K562 (cell line): ENCODE results near the gene NR2F1. TPM values are rescaled to one million over a fixed set of nuclear protein-coding genes. Genes with fewer than 3 reads are reported as not detected.

Experiments
- ATAC-seq: fragments of 200-7000 bp; cut with Tn5 transposase; 3 replicates; pipeline ENCODE4 v1.9.1; 2020; ENCODE audit warnings: moderate library complexity
- BruUV-seq: library from RNA; stranded (reverse); fragments of 400-500 nt; replicated peaks from 2 replicates; lab custom pipeline; 2021; lab: Mats Ljungman, UMichigan
- CTCF ChIA-PET: fragments of 300-600 bp; formaldehyde crosslinking; extraction: SDS; loops from one replicate; lab custom pipeline; 2021; ENCODE audit warnings: low intra/inter-chr PET ratio; lab: Yijun Ruan, JAX
- POLR2A ChIA-PET: fragments of 300-600, 350-650 bp; sonication (Branson Sonifier 250); formaldehyde crosslinking; extraction: SDS; loops from one replicate; lab custom pipeline; 2021; ENCODE audit warnings: antibody characterized with exemption, inconsistent platforms; lab: Yijun Ruan, JAX
- DNase-seq, 4 experiments: peaks; one replicate each; pipeline versions ENCODE4 v3.0.0 to v3.0.0-alpha.2; 2011 to 2018; ENCODE audit warnings: low spot score in 3 of 4, mixed read lengths in 3 of 4; ENCODE audit errors: extremely low read depth in 1 of 4
- FAIRE-seq: peaks from 2 replicates; lab custom pipeline; 2011; peaks lifted over from hg19 to GRCh38; lab: Jason Lieb, UNC
- H2AFZ ChIP-seq: 2 replicates; pipeline ENCODE4 v1.6.0; 2011; ENCODE audit warnings: low read depth, low read length, control low read depth, inconsistent platforms
- H3K27ac ChIP-seq: fragments of 200-600 bp; 3 replicates; pipeline ENCODE4 v1.8.0; 2011; ENCODE audit warnings: low read depth, mild to moderate bottlenecking, control low read depth, inconsistent platforms, low read length, moderate library complexity, mixed read lengths; ENCODE audit errors: extremely low read depth
- H3K27me3 ChIP-seq, 2 experiments: fragments of 300-600 bp in 1 of 2; 2 replicates in 1 of 2; 3 replicates in 1 of 2; pipeline versions ENCODE4 v1.6.0 to v1.8.0; 2011; ENCODE audit warnings: inconsistent platforms in 2 of 2, low read length in 2 of 2, mild to moderate bottlenecking in 1 of 2, mixed read lengths in 1 of 2, moderate library complexity in 1 of 2; ENCODE audit not compliant: control insufficient read depth in 2 of 2, insufficient read depth in 2 of 2
- H3K36me3 ChIP-seq: fragments of 300-600 bp; 3 replicates; pipeline ENCODE4 v1.8.0; 2011; ENCODE audit warnings: mild to moderate bottlenecking, low read length, inconsistent platforms; ENCODE audit not compliant: control insufficient read depth, insufficient read depth
- H3K4me1 ChIP-seq, 2 experiments: fragments of 200-600 bp in 1 of 2; replicated peaks in 1 of 2; 2 replicates in 1 of 2; 3 replicates in 1 of 2; pipeline versions ENCODE4 v1.5.1 to v1.8.0; 2011; ENCODE audit warnings: inconsistent platforms in 2 of 2, low read length in 2 of 2, mild to moderate bottlenecking in 1 of 2, mixed read lengths in 1 of 2, moderate library complexity in 1 of 2; ENCODE audit not compliant: control insufficient read depth in 2 of 2, insufficient read depth in 2 of 2
- H3K4me2 ChIP-seq: 2 replicates; pipeline ENCODE4 v1.6.1; 2011; ENCODE audit warnings: low read length, control low read depth, inconsistent platforms, mixed read lengths; ENCODE audit not compliant: insufficient read depth
- H3K4me3 ChIP-seq: fragments of 200-600 bp; sonication (generic), shearing (Covaris generic); 2 replicates; pipeline ENCODE4 v1.5.1; 2016; ENCODE audit warnings: control low read depth, inconsistent platforms
- H3K79me2 ChIP-seq: fragments of 200-600 bp; 3 replicates; pipeline ENCODE4 v1.8.0; 2011; ENCODE audit warnings: low read length, inconsistent platforms; ENCODE audit not compliant: control insufficient read depth, insufficient read depth
- H3K9ac ChIP-seq, 2 experiments: 2 replicates each; pipeline versions ENCODE4 v1.6.0 to v1.6.1; 2011; ENCODE audit warnings: low read depth in 2 of 2, low read length in 2 of 2, control low read depth in 1 of 2, inconsistent platforms in 1 of 2, mild to moderate bottlenecking in 1 of 2, mixed read lengths in 1 of 2; ENCODE audit not compliant: insufficient read depth in 1 of 2
- H3K9me1 ChIP-seq: one replicate; pipeline ENCODE4 v1.6.0; 2011; ENCODE audit warnings: inconsistent platforms, mild to moderate bottlenecking, low read length, moderate library complexity; ENCODE audit not compliant: control insufficient read depth, insufficient read depth
- H3K9me3 ChIP-seq: replicated peaks from 2 replicates; pipeline ENCODE4 v1.5.1; 2011; ENCODE audit warnings: low read depth, low read length, inconsistent platforms; ENCODE audit not compliant: control insufficient read depth, insufficient read depth
- H4K20me1 ChIP-seq: replicated peaks from 2 replicates; pipeline ENCODE4 v1.6.1; 2011; ENCODE audit warnings: low read length, inconsistent platforms, mixed read lengths; ENCODE audit not compliant: control insufficient read depth, insufficient read depth
- ELF2 ChIP-seq: fragments of 250-450 bp; sonication (Bioruptor Pico); IDR thresholded peaks from 2 replicates; pipeline ENCODE4 v1.5.0; 2021; ENCODE audit warnings: mild to moderate bottlenecking
- LCOR ChIP-seq: sonication (generic); formaldehyde crosslinking; IDR thresholded peaks from 2 replicates; pipeline ENCODE4 v1.8.0; 2022; ENCODE audit warnings: mild to moderate bottlenecking, missing genetic modification reagents
- NCOA1 ChIP-seq: fragments of 450-650 bp; IDR thresholded peaks from 2 replicates; pipeline ENCODE4 v1.6.1; 2016; ENCODE audit warnings: low read depth
- PHF21A ChIP-seq: fragments of 450-650 bp; IDR thresholded peaks from 2 replicates; pipeline ENCODE4 v1.6.1; 2017; ENCODE audit warnings: low read depth, borderline replicate concordance
- SRSF9 ChIP-seq: fragments of 200-400 bp; formaldehyde crosslinking; IDR thresholded peaks from 2 replicates; pipeline ENCODE4 v1.6.1; 2017; ENCODE audit warnings: low read depth, low read length, borderline replicate concordance
- WGBS: fragments of 100-300 bp; shearing (Covaris generic); methylation state at CpG from one replicate; pipeline ENCODE4 v1.1.6; 2016; ENCODE audit warnings: low coverage, mixed read lengths; ENCODE audit not compliant: insufficient coverage; ENCODE audit errors: missing lambda C conversion rate; 5-methylcytosine and 5-hydroxymethylcytosine counted together
- in situ Hi-C: fragments of 300-500 bp; cut with MboI; formaldehyde crosslinking; loops from 4 replicates; pipeline ENCODE4 v1.15.0; 2018; ENCODE audit warnings: inconsistent platforms, mixed read lengths
- intact Hi-C: fragments of 100-400 bp; cut with micrococcal nuclease; formaldehyde crosslinking; loops from 2 replicates; pipeline ENCODE4 v1.14.2; 2022
- polyA plus RNA-seq, 8 experiments: library from polyadenylated mRNA; depleted of rRNA in 4 of 8; stranded (reverse) in 5 of 8; unstranded in 3 of 8; fragments of >200 nt; fragmentation: Nextera tagmentation in 2 of 8; fragmentation: Illumina TruSeq in 1 of 8; extraction: Ambion mirVana in 2 of 8; extraction: Trizol in 1 of 8; gene quantifications; 2 replicates each; pipeline versions ENCODE4 v1.2.1 to v1.2.3, GENCODE V29; 2011 to 2014; ENCODE audit warnings: inconsistent platforms in 1 of 8, missing spikeins in 1 of 8
- total RNA-seq, 7 experiments: library from RNA; depleted of rRNA in 6 of 7; stranded (reverse); fragments of >200 nt in 6 of 7; fragmentation: Illumina TruSeq in 2 of 7; extraction: Trizol in 2 of 7; gene quantifications; 2 replicates each; pipeline versions ENCODE4 v1.2.1 to v1.2.3, GENCODE V29; 2011 to 2021; ENCODE audit warnings: low replicate concordance in 1 of 7
- TF ChIP-seq, protein P1 (sequence below): IDR thresholded peaks from 2 replicates; pipeline ENCODE4 v1.6.1; 2012; ENCODE audit warnings: low read depth, low read length, improper control_type of control experiment, borderline replicate concordance
- TF ChIP-seq, protein P2 (sequence below): sonication (generic); formaldehyde crosslinking; IDR thresholded peaks from 2 replicates; pipeline ENCODE4 v1.9.0; 2022; ENCODE audit warnings: mild to moderate bottlenecking, missing genetic modification reagents
- TF ChIP-seq, protein P3 (sequence below), 2 experiments: fragments of 450-650 bp in 1 of 2; sonication (generic) in 1 of 2; formaldehyde crosslinking in 1 of 2; IDR thresholded peaks in 1 of 2; conservative IDR thresholded peaks in 1 of 2; 2 replicates each; pipeline versions ENCODE4 v1.6.1 to v1.8.1; 2016 to 2023; ENCODE audit warnings: mild to moderate bottlenecking in 2 of 2, moderate library complexity in 2 of 2, inconsistent platforms in 1 of 2, missing genetic modification reagents in 1 of 2
- TF ChIP-seq, protein P4 (sequence below): sonication (generic); formaldehyde crosslinking; IDR thresholded peaks from 2 replicates; pipeline ENCODE4 v1.8.1; 2023; ENCODE audit warnings: mild to moderate bottlenecking, missing genetic modification reagents
- TF ChIP-seq, protein P5 (sequence below): fragments of 250-450 bp; sonication (Bioruptor Pico); IDR thresholded peaks from 2 replicates; pipeline ENCODE4 v1.5.0; 2021; ENCODE audit warnings: mild to moderate bottlenecking, borderline replicate concordance
- TF ChIP-seq, protein P6 (sequence below): fragments of 450-650 bp; IDR thresholded peaks from 2 replicates; pipeline ENCODE4 v1.6.1; 2016

Gene NR2F1
- total and polyA plus RNA-seq, 9 of the 15 experiments (the other 6 are each of a cell fraction or from before 2014, with no cell fraction given) = 0.18 TPM; not detected in 8

DNA sequence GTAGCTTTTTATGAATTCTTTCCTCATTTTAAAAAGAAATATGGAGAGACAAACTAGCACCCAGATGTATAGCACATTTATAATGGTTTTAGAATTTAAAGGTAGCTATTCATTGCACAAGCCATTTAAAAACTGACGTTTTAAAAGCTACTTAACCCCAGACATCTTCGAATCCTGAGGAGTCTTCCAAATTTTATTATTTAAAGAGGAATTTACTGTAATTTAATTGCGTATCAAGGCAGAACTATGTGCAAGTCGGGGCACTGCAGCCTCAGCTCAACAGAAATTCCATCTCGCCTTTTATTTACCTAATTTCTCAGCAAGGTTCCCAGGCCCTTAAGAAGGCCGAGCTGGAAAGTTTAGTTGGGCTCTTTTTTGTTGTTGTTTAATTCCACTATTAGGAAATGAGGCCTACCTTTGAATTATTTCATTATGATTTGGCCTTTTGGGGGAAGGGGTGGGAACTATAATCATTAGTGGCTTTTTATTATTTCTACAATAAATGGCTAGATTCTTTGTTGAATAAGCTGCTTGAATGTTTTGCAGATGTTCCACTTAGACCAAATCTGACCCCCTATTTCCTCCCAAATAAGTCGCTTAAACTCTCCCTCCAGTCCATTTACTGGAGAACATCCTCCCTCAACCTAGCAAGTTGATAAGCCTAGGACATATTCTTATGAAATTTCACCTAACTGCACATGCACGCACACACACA, 20.2 kb downstream of the NR2F1 start:
- DNase-seq = no peak
- ATAC-seq = no peak
- Histone ChIP-seq H3K27ac (no peak overlapping the region), H3K79me2 (no peaks in the 10 kb centered on the region), H4K20me1 (no peaks in the 10 kb centered on the region), H3K9me1 (no peaks in the 10 kb centered on the region), H3K4me3 (no peak overlapping the region), H3K4me2 (no peak overlapping the region), H3K4me1 (no peaks in the 10 kb centered on the region), H3K27me3 (peaks cover 3 to 10% of the 10 kb centered on the region in 2 experiments; a peak in 3 of 5 replicates), H2AFZ (no peak overlapping the region), H3K36me3 (no peaks in the 10 kb centered on the region), H3K9ac (no peak overlapping the region), H3K9me3 (no peaks in the 10 kb centered on the region)
- WGBS = 0% methylated on average over 8 of the region's 8 CpGs
- no TSS peak for BruUV-seq
- CTCF ChIA-PET = no interaction called here
- no peak for FAIRE-seq
- POLR2A ChIA-PET = no interaction called here
- in situ Hi-C loops = no loop called here
- intact Hi-C loops = no loop called here
- TF ChIP-seq, protein P1, sequence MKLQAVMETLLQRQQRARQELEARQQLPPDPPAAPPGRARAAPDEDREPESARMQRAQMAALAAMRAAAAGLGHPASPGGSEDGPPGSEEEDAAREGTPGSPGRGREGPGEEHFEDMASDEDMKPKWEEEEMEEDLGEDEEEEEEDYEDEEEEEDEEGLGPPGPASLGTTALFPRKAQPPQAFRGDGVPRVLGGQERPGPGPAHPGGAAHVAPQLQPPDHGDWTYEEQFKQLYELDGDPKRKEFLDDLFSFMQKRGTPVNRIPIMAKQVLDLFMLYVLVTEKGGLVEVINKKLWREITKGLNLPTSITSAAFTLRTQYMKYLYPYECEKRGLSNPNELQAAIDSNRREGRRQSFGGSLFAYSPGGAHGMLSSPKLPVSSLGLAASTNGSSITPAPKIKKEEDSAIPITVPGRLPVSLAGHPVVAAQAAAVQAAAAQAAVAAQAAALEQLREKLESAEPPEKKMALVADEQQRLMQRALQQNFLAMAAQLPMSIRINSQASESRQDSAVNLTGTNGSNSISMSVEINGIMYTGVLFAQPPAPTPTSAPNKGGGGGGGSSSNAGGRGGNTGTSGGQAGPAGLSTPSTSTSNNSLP = no peak
- TF ChIP-seq, protein P2, sequence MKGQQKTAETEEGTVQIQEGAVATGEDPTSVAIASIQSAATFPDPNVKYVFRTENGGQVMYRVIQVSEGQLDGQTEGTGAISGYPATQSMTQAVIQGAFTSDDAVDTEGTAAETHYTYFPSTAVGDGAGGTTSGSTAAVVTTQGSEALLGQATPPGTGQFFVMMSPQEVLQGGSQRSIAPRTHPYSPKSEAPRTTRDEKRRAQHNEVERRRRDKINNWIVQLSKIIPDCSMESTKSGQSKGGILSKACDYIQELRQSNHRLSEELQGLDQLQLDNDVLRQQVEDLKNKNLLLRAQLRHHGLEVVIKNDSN (CRISPR knock-in tag) = no peak
- TF ChIP-seq, protein P3, sequence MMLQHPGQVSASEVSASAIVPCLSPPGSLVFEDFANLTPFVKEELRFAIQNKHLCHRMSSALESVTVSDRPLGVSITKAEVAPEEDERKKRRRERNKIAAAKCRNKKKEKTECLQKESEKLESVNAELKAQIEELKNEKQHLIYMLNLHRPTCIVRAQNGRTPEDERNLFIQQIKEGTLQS (IDR thresholded peaks at IDR 0.05) = no peak
- TF ChIP-seq, protein P3 (CRISPR knock-in tag; conservative IDR thresholded peaks at IDR 0.05) = no peak
- TF ChIP-seq, protein P4, sequence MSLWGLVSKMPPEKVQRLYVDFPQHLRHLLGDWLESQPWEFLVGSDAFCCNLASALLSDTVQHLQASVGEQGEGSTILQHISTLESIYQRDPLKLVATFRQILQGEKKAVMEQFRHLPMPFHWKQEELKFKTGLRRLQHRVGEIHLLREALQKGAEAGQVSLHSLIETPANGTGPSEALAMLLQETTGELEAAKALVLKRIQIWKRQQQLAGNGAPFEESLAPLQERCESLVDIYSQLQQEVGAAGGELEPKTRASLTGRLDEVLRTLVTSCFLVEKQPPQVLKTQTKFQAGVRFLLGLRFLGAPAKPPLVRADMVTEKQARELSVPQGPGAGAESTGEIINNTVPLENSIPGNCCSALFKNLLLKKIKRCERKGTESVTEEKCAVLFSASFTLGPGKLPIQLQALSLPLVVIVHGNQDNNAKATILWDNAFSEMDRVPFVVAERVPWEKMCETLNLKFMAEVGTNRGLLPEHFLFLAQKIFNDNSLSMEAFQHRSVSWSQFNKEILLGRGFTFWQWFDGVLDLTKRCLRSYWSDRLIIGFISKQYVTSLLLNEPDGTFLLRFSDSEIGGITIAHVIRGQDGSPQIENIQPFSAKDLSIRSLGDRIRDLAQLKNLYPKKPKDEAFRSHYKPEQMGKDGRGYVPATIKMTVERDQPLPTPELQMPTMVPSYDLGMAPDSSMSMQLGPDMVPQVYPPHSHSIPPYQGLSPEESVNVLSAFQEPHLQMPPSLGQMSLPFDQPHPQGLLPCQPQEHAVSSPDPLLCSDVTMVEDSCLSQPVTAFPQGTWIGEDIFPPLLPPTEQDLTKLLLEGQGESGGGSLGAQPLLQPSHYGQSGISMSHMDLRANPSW (CRISPR knock-in tag) = no peak
- TF ChIP-seq NCOA1 (no peak), ELF2 (CRISPR knock-in tag) (no peak), PHF21A (no peak), SRSF9 (no peak), LCOR (CRISPR knock-in tag) (no peak)
- TF ChIP-seq, protein P5, sequence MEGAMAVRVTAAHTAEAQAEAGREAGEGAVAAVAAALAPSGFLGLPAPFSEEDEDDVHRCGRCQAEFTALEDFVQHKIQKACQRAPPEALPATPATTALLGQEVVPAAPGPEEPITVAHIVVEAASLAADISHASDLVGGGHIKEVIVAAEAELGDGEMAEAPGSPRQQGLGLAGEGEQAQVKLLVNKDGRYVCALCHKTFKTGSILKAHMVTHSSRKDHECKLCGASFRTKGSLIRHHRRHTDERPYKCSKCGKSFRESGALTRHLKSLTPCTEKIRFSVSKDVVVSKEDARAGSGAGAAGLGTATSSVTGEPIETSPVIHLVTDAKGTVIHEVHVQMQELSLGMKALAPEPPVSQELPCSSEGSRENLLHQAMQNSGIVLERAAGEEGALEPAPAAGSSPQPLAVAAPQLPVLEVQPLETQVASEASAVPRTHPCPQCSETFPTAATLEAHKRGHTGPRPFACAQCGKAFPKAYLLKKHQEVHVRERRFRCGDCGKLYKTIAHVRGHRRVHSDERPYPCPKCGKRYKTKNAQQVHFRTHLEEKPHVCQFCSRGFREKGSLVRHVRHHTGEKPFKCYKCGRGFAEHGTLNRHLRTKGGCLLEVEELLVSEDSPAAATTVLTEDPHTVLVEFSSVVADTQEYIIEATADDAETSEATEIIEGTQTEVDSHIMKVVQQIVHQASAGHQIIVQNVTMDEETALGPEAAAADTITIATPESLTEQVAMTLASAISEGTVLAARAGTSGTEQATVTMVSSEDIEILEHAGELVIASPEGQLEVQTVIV (CRISPR knock-in tag) = no peak
- TF ChIP-seq, protein P6, sequence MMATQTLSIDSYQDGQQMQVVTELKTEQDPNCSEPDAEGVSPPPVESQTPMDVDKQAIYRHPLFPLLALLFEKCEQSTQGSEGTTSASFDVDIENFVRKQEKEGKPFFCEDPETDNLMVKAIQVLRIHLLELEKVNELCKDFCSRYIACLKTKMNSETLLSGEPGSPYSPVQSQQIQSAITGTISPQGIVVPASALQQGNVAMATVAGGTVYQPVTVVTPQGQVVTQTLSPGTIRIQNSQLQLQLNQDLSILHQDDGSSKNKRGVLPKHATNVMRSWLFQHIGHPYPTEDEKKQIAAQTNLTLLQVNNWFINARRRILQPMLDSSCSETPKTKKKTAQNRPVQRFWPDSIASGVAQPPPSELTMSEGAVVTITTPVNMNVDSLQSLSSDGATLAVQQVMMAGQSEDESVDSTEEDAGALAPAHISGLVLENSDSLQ = no peak
